HepG2 (cell line): ENCODE measurements around the gene LDAH. TPM values are rescaled to one million over a fixed set of nuclear protein-coding genes. Genes with fewer than 3 reads are reported as not detected.

Experiments used
- BRD4 ChIP-seq: sonication (generic); formaldehyde crosslinking; IDR thresholded peaks from 2 replicates; pipeline ENCODE4 v1.4.0; 2020; ENCODE audit warnings: missing genetic modification reagents
- ERF ChIP-seq: IDR thresholded peaks from 2 replicates; pipeline ENCODE4 v1.6.1; 2018; ENCODE audit warnings: missing biosample characterization, missing genetic modification reagents
- FOXA1 ChIP-seq, 2 experiments: fragments of 450-650 bp in 1 of 2; sonication (generic) in 1 of 2; formaldehyde crosslinking in 1 of 2; IDR thresholded peaks; 2 replicates each; pipeline versions ENCODE4 v1.4.0 to v1.6.1; 2016 to 2020; ENCODE audit warnings: missing genetic modification reagents in 1 of 2
- HCFC1 ChIP-seq: fragments of 150-350 bp; IDR thresholded peaks from 2 replicates; pipeline ENCODE4 v1.6.1; 2014; ENCODE audit warnings: low read depth, low read length
- HES4 ChIP-seq: sonication (generic); formaldehyde crosslinking; IDR thresholded peaks from 2 replicates; pipeline ENCODE4 v1.9.0; 2021; ENCODE audit warnings: mild to moderate bottlenecking, missing genetic modification reagents, borderline replicate concordance
- RAD51 ChIP-seq: fragments of 450-650 bp; IDR thresholded peaks from 2 replicates; pipeline ENCODE4 v1.6.1; 2016; ENCODE audit warnings: borderline replicate concordance
- RXRB ChIP-seq: IDR thresholded peaks from 2 replicates; pipeline ENCODE4 v1.6.1; 2016; ENCODE audit warnings: borderline replicate concordance, missing genetic modification reagents, missing compliant biosample characterization
- SP5 ChIP-seq: IDR thresholded peaks from 2 replicates; pipeline ENCODE4 v1.6.1; 2016; ENCODE audit warnings: low read depth, borderline replicate concordance
- ZFP1 ChIP-seq: IDR thresholded peaks from 2 replicates; pipeline ENCODE4 v1.6.1; 2016
- ZNF143 ChIP-seq: sonication (generic); formaldehyde crosslinking; IDR thresholded peaks from 2 replicates; pipeline ENCODE4 v1.4.0; 2020; ENCODE audit warnings: missing genetic modification reagents
- ZNF331 ChIP-seq: sonication (generic); formaldehyde crosslinking; IDR thresholded peaks from 2 replicates; pipeline ENCODE4 v1.4.0; 2020; ENCODE audit warnings: missing genetic modification reagents
- ZNF614 ChIP-seq: IDR thresholded peaks from 2 replicates; pipeline ENCODE4 v1.6.1; 2018; ENCODE audit warnings: missing biosample characterization, missing genetic modification reagents, inconsistent platforms, borderline replicate concordance
- polyA plus RNA-seq, 8 experiments: library from polyadenylated mRNA; depleted of rRNA in 3 of 8; stranded (reverse) in 7 of 8; unstranded in 1 of 8; fragments of >200 nt; fragmentation: Illumina TruSeq in 4 of 8; extraction: Trizol in 4 of 8; gene quantifications; 2 replicates each; pipeline versions ENCODE4 v1.2.1 to v1.2.3, GENCODE V29; 2011 to 2016; ENCODE audit warnings: low read depth in 4 of 8, missing spikeins in 1 of 8, mixed read lengths in 1 of 8; ENCODE audit not compliant: insufficient read depth in 1 of 8
- total RNA-seq, 5 experiments: library from RNA; depleted of rRNA; stranded (reverse); fragments of >200 nt; fragmentation: Illumina TruSeq; extraction: Trizol; gene quantifications; 2 replicates each; pipeline ENCODE4 v1.2.3, GENCODE V29; 2016; ENCODE audit warnings: low read depth in 1 of 5
- TF ChIP-seq, protein P1 (sequence below): sonication (generic); formaldehyde crosslinking; IDR thresholded peaks from 2 replicates; pipeline ENCODE4 v1.4.0; 2020; ENCODE audit warnings: low read depth, missing genetic modification reagents
- TF ChIP-seq, protein P2 (sequence below): sonication (generic); formaldehyde crosslinking; IDR thresholded peaks from 2 replicates; pipeline ENCODE4 v1.4.0; 2020; ENCODE audit warnings: missing genetic modification reagents
- TF ChIP-seq, protein P3 (sequence below): sonication (generic); formaldehyde crosslinking; IDR thresholded peaks from 2 replicates; pipeline ENCODE4 v1.5.0; 2020; ENCODE audit warnings: mild to moderate bottlenecking, missing genetic modification reagents, borderline replicate concordance
- TF ChIP-seq, protein P4 (sequence below): IDR thresholded peaks from 2 replicates; pipeline ENCODE4 v1.6.1; 2016; ENCODE audit warnings: low read depth, borderline replicate concordance

LDAH gene
- total and polyA plus RNA-seq, 2 of the 13 experiments (the other 11 are each of a cell fraction or from before 2014, with no cell fraction given), result 28.8 to 46.2 TPM

DNA sequence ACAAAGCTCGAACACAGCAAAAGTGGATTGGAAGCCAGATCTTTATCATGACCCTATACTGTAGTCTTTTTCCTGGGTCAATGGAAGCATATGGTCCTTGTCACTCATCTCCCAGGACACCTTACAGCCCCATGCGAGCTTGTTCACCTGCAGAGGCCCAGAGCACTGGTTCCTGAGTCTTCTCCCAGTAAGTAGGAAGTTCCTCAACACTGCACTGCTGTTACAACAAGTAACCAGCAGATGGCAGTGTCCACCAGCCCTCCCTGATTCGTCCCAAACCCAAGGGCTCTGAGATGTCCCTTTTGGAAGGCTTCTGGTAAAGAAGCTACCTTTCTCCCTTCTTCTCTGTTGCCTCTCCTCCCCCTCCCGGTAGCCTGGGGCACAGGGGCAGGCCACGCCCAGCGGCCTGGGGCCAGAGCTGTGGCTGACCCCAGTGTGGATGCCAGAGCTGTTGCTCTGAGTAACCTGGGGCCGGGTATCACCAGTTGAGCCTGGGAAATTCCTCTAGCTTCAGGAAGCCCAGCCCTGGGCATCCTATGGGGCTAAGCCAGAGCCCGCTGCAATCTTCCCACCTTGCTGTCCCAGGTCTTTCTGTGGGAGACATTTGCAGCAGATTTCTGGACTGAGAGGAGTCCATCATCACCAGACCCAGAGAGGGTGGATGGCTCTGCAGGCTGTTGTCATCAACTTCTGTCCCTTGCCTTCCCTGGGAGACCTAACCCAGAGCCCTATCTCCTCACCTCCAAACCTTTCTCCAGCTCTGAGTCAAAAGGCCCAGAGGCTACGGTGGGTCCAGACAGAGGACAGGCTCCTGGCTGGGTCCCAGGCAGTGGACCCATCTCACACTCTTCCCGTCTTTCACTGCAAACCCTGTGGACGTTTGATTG is 161.2 kb downstream of the LDAH start (continued):
- TF ChIP-seq, protein P1, sequence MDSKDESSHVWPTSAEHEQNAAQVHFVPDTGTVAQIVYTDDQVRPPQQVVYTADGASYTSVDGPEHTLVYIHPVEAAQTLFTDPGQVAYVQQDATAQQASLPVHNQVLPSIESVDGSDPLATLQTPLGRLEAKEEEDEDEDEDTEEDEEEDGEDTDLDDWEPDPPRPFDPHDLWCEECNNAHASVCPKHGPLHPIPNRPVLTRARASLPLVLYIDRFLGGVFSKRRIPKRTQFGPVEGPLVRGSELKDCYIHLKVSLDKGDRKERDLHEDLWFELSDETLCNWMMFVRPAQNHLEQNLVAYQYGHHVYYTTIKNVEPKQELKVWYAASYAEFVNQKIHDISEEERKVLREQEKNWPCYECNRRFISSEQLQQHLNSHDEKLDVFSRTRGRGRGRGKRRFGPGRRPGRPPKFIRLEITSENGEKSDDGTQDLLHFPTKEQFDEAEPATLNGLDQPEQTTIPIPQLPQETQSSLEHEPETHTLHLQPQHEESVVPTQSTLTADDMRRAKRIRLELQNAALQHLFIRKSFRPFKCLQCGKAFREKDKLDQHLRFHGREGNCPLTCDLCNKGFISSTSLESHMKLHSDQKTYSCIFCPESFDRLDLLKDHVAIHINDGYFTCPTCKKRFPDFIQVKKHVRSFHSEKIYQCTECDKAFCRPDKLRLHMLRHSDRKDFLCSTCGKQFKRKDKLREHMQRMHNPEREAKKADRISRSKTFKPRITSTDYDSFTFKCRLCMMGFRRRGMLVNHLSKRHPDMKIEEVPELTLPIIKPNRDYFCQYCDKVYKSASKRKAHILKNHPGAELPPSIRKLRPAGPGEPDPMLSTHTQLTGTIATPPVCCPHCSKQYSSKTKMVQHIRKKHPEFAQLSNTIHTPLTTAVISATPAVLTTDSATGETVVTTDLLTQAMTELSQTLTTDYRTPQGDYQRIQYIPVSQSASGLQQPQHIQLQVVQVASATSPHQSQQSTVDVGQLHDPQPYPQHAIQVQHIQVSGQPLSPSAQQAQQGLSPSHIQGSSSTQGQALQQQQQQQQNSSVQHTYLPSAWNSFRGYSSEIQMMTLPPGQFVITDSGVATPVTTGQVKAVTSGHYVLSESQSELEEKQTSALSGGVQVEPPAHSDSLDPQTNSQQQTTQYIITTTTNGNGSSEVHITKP (CRISPR knock-in tag), result no peak
- TF ChIP-seq SP5 (CRISPR knock-in tag) (no peak; the same call in 1 of the 2 replicates), BRD4 (CRISPR knock-in tag) (no peak), RXRB (CRISPR knock-in tag) (peak; percentile 53; the same call in 1 of the 2 replicates), HES4 (CRISPR knock-in tag) (no peak), ZFP1 (0 out of 2 replicates have a peak, but pooled peaks have one; percentile 21), ZNF143 (no peak), ZNF331 (CRISPR knock-in tag) (peak; percentile 71), RAD51 (no peak), ZNF614 (CRISPR knock-in tag) (peak; percentile 57; the same call in 1 of the 2 replicates), FOXA1 (IDR thresholded peaks at IDR 0.05) (no peak), FOXA1 (CRISPR knock-in tag; IDR thresholded peaks at IDR 0.05) (peak; percentile 70; the same call in 1 of the 2 replicates), ERF (0 out of 2 replicates have a peak, but pooled peaks have one; percentile 44), HCFC1 (no peak)
- TF ChIP-seq, protein P2, sequence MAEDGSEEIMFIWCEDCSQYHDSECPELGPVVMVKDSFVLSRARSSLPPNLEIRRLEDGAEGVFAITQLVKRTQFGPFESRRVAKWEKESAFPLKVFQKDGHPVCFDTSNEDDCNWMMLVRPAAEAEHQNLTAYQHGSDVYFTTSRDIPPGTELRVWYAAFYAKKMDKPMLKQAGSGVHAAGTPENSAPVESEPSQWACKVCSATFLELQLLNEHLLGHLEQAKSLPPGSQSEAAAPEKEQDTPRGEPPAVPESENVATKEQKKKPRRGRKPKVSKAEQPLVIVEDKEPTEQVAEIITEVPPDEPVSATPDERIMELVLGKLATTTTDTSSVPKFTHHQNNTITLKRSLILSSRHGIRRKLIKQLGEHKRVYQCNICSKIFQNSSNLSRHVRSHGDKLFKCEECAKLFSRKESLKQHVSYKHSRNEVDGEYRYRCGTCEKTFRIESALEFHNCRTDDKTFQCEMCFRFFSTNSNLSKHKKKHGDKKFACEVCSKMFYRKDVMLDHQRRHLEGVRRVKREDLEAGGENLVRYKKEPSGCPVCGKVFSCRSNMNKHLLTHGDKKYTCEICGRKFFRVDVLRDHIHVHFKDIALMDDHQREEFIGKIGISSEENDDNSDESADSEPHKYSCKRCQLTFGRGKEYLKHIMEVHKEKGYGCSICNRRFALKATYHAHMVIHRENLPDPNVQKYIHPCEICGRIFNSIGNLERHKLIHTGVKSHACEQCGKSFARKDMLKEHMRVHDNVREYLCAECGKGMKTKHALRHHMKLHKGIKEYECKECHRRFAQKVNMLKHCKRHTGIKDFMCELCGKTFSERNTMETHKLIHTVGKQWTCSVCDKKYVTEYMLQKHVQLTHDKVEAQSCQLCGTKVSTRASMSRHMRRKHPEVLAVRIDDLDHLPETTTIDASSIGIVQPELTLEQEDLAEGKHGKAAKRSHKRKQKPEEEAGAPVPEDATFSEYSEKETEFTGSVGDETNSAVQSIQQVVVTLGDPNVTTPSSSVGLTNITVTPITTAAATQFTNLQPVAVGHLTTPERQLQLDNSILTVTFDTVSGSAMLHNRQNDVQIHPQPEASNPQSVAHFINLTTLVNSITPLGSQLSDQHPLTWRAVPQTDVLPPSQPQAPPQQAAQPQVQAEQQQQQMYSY, result no peak
- TF ChIP-seq, protein P3, sequence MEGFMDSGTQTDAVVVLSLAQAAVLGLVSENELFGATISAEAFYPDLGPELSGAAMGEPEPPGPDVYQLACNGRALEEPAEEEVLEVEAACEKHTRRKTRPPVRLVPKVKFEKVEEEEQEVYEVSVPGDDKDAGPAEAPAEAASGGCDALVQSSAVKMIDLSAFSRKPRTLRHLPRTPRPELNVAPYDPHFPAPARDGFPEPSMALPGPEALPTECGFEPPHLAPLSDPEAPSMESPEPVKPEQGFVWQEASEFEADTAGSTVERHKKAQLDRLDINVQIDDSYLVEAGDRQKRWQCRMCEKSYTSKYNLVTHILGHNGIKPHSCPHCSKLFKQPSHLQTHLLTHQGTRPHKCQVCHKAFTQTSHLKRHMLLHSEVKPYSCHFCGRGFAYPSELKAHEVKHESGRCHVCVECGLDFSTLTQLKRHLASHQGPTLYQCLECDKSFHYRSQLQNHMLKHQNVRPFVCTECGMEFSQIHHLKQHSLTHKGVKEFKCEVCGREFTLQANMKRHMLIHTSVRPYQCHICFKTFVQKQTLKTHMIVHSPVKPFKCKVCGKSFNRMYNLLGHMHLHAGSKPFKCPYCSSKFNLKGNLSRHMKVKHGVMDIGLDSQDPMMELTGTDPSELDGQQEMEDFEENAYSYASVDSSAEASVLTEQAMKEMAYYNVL, result no peak; the same call in 1 of the 2 replicates
- TF ChIP-seq, protein P4, sequence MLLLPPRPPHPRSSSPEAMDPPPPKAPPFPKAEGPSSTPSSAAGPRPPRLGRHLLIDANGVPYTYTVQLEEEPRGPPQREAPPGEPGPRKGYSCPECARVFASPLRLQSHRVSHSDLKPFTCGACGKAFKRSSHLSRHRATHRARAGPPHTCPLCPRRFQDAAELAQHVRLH (CRISPR knock-in tag), result peak; percentile 86; the same call in 1 of the 2 replicates
